Coronary artery (tissue), 2 donors: ENCODE measurements around the gene CADM1.

Experiments used
- DNase-seq: peaks from one replicate; pipeline ENCODE4 v3.0.0-alpha.2; 2017; ENCODE audit warnings: low spot score
- H3K27ac ChIP-seq, 2 donors: fragments of 200-600 bp; sonication (generic); one replicate each; pipeline ENCODE4 v1.5.1; 2016 to 2019
- H3K4me3 ChIP-seq: fragments of 200-600 bp; sonication (generic); 2 replicates; pipeline ENCODE4 v1.5.1; 2016; ENCODE audit warnings: mild to moderate bottlenecking, moderate library complexity
- TF ChIP-seq, protein P1 (sequence below): fragments of 200-600 bp; sonication (generic); IDR thresholded peaks from one replicate; pipeline ENCODE4 v1.5.1; 2019; ENCODE audit warnings: antibody characterized with exemption

CADM1 gene

DNA sequence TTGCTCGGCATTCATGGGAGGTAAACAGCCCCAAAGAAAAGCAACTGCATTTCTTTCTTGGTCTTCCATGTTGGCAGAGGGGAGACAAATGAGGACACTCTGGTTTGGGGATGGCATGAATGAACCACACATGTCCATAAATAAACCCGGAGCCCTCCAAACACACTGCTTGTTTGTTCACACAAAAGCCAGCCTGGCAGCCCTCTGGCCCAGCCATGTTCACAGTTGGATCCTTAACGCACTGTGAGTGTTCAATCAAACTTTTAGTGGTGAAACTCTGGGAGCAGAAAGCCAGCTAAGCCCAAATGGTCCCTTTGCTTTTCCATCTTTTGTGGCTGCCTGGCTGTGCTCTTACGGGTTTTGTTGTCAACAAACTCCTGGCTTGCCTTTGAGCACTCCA lies 336.8 kb downstream of the CADM1 start:
- TF ChIP-seq, protein P1, sequence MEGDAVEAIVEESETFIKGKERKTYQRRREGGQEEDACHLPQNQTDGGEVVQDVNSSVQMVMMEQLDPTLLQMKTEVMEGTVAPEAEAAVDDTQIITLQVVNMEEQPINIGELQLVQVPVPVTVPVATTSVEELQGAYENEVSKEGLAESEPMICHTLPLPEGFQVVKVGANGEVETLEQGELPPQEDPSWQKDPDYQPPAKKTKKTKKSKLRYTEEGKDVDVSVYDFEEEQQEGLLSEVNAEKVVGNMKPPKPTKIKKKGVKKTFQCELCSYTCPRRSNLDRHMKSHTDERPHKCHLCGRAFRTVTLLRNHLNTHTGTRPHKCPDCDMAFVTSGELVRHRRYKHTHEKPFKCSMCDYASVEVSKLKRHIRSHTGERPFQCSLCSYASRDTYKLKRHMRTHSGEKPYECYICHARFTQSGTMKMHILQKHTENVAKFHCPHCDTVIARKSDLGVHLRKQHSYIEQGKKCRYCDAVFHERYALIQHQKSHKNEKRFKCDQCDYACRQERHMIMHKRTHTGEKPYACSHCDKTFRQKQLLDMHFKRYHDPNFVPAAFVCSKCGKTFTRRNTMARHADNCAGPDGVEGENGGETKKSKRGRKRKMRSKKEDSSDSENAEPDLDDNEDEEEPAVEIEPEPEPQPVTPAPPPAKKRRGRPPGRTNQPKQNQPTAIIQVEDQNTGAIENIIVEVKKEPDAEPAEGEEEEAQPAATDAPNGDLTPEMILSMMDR: no peak
- H3K4me3 ChIP-seq: no peak overlapping the region
- H3K27ac ChIP-seq: no peak overlapping the region
- DNase-seq: no peak

DNA sequence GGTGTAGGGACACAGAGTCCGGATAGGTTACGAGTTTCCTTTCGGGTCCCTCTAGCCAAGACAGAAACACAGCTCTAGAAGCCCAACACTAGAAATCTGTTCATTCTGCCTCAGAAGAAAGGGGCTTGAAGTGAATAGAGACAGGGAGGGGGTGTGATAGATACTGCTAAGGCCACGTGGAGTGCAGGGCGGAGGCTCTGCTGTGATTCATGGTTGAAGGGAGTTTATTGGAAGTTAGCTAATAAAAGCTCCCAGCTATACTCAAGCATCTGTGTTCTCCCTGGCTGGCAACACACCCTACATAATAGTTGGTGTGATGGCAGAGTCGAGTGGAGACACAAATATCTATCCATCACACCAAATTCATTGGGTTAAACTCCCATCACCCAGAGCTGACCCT lies 337.4 kb downstream of the CADM1 start:
- Histone ChIP-seq H3K4me3 (no peak overlapping the region), H3K27ac (no peak overlapping the region)
- DNase-seq: no peak
- TF ChIP-seq, protein P1: no peak

DNA sequence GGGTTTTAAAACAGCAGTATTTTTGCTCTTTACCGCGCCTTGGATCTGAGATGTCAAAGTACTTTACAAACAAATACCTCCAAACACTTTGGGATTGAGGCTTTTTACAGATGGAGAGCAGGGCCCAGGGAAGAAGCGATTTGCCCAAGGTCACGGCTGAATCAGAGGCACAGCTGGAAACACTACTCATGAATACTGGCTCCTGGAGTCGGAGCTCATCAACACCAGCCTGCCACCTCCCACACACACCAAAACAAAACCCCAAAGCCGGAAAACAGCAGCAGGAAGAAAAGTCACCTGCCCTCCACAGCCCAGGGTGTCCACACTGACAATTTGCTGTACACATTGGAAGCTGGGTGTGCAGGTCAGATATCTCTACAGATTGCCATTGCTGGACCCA lies 339.4 kb downstream of the CADM1 start:
- TF ChIP-seq, protein P1: no peak
- Histone ChIP-seq H3K4me3 (no peak overlapping the region), H3K27ac (no peak overlapping the region)
- no peak for DNase-seq

DNA sequence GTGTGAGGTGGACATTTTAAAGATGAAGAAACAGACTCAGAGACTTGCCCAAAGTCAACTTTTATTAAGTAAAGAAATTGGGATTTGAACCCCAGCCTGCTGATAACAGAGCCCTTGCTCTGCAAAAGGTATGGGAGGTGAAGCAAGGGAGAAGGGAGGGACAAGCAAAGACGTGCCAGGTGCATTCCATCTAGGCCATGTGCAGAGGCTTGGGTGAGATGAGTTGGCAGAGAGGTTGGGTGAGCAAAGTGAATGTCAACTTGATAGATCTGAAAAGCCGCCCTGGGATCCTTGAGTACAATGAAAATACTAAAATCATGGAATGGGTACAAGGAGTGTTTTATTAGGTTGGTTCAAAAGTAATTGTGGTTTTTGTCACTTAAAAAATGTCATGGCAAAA lies 341.3 kb downstream of the CADM1 start:
- Histone ChIP-seq H3K27ac (no peak overlapping the region), H3K4me3 (no peak overlapping the region)
- TF ChIP-seq, protein P1: no peak
- DNase-seq: no peak

DNA sequence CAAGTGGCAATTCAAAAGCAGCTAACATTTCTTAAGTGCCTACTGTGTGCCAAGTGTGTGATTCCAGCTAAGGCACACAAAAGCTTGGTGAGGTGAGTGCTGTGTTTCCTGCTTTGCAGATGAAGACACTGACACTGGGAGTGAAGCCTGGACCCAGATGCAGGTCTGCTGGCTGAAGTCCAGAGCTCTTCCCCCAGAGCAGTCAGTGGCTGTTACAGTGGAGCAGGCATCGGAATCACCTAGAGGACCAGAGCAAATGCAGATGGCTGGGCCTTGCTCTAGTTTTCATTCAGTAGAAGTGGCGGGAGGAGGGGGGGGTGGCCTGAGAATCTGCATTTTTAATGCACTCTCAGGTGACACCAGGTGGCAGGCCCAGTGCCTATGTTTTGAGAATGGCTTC lies 342.3 kb downstream of the CADM1 start:
- TF ChIP-seq, protein P1: no peak

DNA sequence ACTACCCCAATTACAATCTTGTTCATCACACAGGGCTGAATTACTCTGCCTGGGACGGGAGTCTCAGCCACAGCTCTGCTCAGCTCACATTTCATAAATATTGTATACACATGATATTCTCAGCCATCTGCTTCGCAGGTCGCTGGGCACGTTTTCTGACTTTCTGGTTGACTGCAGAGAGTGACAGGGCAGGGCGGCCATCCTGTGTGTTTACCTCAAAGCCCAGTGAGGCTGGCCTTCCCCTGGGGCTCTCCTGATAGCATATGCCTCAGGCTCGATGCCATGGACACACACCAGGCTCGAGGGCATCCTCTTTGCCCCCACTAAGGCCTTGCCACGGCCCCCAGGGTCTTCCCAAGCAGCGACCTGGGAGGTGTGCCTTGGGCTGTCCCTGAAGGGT lies 345.0 kb downstream of the CADM1 start:
- Histone ChIP-seq H3K4me3 (no peak overlapping the region), H3K27ac (no peak overlapping the region)
- no peak for DNase-seq
- TF ChIP-seq, protein P1: no peak

More for the DNA sequence above, 342.3 kb downstream of the CADM1 start:
- Histone ChIP-seq H3K4me3 (no peak overlapping the region), H3K27ac (no peak overlapping the region)
- no peak for DNase-seq

DNA sequence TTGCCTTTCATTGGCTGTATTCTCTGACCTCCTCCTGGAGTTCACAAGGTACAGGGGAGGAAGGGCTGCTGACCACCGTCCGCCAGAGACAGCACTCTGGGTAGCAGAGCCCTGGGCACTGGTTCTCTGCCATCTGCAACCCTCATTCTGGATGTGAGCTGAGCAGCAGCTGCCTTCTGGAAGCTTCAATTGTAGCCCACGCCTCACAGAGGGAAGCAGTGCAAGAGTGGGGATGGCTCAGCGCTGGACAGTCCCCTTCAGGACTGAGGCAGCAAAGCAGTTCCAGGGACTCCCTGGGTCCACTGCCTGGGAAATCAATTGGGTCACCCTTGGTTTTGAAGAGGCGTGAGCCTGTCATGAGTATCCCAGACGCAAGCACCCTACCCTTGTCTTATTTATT lies 346.2 kb downstream of the CADM1 start:
- Histone ChIP-seq H3K4me3 (no peak overlapping the region), H3K27ac (no peak overlapping the region)
- TF ChIP-seq, protein P1: no peak
- DNase-seq: no peak
